CD4-positive, alpha-beta T cell treated with Interleukin-4 for 1 hour (primary cell): ENCODE data around the gene MIOX.

ENCODE experiments used
- DNase-seq, 2 donors: peaks; one replicate each; pipeline ENCODE4 v3.0.0-alpha.2; 2020 to 2022

The MIOX gene

DNA sequence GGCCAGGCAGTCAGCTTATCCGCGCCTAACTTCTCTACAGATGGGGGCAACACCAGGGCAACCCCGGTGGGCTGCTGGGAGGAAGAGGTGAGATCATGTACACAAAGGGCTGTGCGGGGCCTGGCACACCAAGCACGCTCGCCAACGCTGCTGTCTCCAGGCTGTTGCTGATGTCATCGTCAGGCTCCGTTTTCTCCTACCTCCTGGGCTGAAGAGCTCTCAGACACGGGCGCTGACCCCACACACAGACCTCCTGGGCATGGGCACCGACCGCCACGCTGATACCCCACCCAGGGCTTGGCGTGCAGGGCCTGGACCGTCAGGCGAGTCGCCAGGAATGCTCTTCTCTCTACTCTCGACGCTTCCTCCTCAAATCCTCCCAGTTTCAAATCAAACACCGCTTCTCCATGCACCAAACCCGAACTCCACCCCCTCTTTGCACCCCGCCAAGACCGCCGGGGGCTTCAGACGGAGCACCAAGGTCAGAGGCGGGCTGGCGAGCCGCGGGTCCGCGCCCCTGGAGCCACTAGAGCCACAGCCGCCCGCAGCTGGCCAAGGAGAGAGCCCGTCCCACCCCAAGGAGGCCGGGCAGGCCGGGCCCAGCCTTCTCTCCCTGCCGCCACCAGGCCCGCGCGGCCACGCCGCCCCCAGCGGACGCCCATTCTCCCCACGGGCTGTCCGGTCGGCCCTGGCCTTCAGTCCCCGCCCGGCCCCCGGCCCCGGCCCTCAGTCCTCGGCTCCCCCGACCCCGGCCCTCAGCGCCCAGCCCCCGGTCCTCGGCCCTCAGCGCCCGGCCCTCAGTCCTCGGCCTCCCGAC is 12.6 kb upstream of the MIOX start:
- DNase-seq = no peak

DNA sequence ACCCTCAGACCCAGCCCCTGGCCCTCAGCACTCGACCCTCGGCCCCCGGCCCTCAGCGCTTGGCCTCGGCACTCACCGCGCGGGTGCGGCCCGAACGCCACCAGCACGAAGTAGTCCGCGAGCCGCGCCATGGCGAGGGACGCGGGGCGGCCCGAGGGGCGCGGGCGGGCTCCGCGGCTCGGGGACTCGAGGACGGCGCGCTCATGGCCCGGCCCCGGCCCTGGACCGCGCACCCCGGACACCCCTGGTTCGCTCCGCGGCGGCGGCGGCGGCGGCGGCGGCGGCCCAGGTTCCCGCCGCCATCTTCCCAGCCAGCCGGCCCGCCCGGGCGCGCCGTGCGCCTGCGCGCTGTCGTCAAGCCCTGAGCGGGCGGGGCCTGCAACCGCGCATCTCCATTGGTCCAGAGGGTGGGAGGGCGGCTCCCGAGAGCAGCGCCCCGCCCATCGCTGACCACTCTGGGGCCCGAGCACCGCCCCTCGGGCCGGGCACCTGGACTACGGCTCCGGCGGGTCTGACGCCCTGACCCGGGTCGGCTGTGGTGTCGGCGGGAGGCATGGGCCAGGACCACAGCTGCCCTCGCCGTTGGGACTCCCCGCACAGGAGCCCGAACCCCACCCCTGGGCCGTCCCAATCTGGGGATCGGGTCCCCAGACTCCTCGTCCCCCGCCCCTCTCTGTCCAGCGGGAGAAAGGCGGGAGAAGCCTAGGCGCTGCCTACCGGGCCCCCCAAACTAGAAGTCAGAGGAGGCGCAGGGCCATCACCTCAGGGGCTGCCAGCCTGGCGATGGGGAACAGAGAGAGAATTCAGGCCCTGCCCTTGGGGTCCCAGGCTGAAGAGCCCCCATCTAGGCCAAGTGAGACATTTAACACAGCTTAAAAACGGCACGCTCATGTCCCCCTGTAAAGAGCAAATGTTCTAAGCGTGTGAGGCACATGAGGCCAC is 11.7 kb upstream of the MIOX start, which contains the start of gene SBF1:
Gene SBF1 (minus strand): TSS at position 326 of the 942 bp plus-strand sequence. CDS start 195 bp downstream, at position 131.
- DNase-seq = peak; percentile 88 to 89

DNA sequence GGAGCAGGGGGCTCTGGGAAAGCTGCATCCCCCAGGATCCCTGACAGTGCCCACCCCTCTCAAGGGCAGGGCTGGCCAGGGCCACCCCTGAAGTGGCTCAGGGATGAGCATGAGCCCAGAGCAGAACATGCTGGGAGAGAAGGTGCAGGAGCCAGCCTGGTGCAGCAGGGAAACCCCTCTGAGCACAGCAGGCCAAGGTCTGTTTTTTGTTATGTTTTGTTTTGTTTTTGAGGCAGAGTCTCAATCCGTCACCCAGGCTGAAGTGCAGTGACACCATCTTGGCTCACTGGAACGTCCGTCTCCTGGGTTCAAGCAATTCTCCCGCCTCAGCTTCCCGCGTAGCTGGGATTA is 11.0 kb upstream of the MIOX start:
- DNase-seq = no peak

DNA sequence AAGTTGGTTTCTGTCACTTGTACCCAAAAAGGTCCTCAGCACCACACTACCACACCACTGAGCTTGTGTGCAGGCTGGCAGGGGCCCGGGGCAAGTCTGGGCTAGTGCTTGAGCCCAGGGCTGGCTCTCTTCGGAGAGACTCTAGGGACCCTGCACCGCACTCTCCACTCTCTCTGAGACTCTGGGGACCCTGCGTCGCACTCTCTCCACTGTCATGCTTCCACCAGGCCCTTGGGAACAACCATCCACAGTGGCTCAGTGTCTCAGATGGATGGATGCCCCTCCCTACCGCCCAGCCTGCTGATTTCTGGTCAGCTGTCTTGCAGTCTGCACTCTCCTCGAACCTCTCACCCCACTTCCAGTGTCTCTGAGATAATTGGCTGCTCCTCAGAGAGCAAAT is 9.8 kb upstream of the MIOX start:
- DNase-seq = no peak

DNA sequence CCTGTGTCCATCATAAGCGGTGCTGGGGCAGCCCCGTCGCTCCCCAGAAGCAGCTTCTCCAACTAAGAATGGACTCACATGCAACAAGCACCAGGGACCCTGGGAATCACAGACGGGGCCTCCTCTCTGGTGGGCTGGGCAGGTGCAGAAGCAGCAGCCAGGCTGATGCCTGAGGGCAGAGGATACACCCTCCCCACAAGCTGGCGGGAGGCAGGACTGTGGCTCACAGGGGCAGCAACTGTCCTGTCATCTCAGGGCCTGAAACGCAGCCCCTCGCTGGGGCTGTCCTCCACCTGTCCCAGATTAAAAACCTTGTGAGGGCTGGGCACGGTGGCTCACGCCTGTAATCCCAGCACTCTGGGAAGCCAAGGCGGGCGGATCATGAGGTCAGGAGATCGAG is 8.7 kb upstream of the MIOX start:
- no peak for DNase-seq

DNA sequence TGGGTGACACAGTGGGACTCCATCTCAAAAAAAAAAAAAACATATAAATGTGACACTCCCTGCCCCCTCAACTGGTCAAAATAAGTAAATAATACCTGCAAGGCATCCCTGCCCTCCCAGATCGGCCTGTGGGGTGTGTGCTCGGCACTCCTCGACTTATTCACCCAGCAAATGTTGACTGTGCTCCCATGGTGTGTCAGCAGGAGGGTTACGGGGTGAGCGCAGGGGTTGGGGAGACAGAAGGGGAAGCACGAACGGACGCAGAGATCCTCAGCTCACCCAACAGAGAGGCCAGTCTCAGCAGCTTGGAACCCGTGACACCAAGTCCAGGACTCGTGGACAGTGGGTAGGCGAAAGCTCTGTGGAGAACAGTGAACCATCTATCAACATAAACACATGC is 6.9 kb upstream of the MIOX start:
- DNase-seq = no peak

DNA sequence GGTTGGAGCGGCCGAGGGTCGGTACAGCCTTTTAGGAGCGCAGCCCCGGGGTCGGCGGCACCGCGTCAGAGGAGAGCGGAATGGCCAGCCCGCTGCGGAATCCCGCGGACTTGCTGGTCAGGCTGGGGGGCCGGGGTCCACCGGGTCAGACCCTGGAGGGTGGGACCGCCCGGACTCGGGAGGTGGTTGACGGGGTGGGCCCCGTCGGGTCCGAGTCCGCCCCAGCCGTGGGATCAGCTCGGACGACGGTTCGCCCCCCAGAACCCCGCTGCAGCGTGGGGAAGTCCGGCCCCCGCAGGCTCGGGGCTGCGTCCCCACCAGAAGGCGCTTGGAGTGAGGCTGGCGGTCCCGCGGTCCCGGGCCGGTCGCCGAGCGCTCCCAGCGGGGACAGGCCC is 5.6 kb upstream of the MIOX start:
- no peak for DNase-seq

DNA sequence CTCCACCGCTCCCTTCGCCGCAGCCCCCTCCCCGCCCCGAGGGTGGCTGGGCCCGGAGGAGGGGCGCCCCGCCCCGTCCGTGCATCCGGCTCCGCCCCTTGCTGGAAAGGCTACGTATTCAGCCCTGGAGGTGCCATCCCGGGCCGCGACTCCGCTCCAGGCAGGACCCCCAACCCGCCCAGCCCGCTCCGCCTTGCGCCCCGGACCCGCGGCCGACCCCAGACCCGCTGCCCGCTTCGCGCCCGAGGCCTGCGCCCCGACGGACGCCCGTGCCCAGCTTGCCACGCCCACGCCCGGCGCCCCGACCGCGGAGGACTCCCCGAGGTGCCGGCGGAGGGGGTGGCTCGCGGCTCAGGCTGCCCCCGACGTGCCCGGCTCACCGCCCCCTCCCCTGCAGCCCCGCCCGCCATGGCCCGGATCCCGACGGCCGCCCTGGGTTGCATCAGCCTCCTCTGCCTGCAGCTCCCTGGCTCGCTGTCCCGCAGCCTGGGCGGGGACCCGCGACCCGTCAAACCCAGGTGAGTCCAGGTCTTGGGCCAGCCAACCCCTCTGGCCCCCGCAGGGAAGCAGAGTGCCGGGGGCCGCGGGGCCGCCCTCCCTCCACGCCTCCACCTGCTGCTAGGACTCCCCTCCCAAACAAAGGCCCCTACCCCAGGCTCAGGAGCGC is 5.1 kb upstream of the MIOX start, which contains the start of gene ADM2:
Gene ADM2 (plus strand): TSS at position 104 of the 667 bp plus-strand sequence. CDS start 305 bp downstream, at position 409.
- peak; percentile 53 to 75 for DNase-seq

DNA sequence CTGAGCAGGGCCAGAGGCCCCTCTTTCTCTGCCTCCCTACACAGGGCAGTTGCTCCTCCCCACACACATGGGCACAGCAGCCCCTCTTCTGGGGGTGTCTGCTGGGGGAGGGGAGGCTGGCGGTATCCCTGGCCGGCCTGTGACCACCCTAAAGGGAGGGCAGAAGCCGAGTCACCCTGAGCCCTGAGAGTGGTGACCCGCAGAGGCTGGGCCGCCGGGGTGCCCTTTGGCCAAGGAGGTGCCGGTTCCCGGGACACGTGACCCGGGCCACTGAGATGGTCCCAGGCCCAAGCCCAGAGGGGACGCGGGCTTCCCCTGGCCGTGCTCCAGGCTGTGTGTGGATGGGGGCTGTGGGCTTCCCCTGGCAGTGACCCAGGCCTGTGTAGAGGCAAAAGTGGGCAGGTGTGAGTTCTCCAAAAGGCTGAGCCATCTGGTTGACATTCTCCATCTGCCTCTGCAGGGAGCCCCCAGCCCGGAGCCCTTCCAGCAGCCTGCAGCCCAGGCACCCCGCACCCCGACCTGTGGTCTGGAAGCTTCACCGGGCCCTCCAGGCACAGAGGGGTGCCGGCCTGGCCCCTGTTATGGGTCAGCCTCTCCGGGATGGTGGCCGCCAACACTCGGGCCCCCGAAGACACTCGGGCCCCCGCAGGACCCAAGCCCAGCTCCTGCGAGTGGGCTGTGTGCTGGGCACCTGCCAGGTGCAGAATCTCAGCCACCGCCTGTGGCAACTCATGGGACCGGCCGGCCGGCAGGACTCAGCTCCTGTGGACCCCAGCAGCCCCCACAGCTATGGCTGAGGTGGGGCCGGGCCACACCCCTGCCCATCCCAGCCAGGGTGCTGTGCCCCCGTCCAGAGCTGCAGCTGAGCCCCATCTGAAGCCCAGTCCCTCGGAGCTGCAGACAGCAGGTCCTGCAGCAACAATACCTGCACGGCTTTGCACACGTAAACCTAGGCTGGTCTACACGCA is 4.3 kb upstream of the MIOX start:
- DNase-seq = no peak

DNA sequence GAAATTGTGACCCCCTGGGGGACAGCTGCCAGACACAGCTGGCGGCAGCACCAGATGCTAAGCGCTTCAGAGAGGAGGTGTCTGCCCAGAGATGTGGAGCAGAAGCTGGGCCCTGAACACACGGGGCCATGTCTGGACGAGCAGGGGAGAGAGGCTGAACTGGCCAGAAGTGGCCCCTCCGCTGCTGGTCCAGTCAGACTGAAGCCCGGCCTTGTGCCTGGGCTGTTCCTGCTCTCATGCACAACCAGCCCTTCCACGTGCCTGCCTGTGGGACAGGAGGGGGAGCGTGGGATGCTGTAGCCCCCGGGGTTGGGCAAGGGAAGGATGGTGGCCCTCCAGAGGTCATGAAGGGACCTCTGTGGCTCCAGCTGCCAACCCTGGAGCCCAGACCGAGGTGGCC is 3.6 kb upstream of the MIOX start:
- DNase-seq = no peak

DNA sequence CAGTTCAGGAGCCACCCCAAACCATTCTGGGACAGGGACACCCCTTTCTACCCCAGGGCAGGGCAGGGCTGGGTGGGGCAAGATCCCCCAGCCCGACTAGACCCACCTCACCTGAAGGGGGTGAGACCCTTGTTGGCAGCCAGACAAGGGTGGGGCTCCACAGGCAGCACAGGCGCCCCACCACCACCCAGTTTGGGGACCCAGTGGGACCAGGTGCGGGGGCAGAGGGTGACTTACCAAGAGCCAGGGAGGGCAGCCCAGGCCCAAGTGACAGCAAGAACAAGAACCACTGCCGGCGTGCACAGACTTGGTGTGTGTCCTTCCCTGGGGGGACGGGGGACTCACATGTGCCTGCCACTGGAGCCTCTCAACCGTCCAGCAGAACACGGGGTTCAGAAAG is 3.1 kb upstream of the MIOX start:
- DNase-seq = no peak

DNA sequence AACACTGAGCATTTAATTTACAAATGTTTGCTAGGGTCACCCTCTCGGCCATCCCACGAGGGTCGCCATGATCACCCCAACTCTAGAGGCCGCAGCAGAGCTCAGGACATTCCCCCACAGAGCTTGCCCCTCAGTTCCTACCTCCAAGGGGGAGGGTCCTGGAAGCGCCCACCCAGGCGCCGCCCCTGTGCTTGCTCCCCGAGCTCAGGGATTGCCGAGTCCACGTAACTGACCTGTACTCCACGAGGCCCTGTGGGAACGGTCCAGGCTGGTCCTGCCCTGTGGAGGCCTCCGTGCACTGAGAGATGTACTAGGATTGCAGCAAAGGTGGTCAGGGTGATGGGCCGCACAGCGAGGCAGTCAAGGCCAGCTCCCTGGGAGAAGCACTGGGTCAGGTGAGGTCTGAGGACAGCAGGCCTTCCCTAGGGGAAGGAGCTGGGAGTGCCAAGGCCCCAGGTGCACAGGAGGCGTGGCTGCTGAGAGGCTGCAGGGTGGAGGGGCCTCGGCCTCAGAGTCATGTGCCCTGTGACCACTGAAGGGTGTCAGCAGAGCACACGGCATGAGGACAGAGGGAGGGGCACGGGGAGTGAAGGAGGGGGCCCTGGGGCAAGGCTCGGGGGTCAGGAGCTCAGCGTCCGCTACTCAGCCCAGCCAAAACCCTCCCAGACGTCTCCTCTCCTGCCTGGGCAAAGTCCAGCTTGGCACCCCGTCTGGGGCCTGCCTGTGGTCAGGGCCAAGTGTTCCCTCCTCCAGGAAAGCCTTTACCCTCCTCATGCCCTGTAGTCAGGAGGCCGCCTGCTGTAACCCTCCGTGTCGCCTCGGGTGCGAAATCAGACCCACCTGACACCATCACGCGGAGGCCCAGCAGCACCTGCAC is 2.4 kb upstream of the MIOX start:
- no peak for DNase-seq

DNA sequence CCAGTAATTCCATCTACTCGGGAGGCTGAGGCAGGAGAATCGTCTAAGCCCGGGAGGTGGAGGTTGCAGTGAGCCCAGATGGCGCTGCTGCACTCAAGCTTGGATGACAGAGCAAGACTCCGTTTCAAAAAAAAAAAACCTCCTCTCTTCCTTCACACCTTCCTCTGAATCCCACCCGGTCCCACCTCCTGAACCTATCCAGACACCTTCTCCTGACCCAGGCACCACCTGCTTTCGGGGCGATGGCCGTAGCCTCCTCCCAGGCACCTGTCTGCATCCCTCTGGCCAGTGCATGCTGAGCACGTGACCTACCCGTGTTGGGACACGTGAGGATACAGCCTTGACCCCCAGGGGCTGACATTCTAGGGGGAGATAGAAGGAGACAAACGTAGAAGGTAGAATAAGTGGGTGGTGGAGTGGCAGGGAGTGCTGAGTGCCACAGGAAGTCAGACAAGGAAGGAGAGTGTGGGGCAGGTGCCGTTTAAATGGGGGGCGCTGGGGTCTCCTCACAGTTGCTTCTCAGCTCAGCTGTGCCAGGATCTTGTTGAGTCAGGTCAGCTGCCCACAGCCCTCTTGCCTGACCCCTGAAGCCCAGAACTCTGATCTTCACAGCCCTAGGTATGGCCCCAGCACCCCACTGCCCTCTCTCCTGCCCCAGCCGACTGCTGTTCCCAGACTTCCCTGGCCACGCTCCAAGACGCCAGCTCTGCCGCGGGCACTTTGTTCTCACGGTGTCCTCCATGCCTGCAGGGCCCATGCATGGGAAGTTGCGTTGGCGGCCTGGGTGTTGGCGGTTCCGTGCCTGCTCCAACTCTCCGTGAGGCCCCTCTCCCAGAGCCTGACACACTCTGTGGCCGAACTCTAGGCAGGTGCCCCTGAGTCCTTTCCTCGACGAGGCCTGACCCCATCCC is 1.2 kb upstream of the MIOX start:
- DNase-seq = no peak

DNA sequence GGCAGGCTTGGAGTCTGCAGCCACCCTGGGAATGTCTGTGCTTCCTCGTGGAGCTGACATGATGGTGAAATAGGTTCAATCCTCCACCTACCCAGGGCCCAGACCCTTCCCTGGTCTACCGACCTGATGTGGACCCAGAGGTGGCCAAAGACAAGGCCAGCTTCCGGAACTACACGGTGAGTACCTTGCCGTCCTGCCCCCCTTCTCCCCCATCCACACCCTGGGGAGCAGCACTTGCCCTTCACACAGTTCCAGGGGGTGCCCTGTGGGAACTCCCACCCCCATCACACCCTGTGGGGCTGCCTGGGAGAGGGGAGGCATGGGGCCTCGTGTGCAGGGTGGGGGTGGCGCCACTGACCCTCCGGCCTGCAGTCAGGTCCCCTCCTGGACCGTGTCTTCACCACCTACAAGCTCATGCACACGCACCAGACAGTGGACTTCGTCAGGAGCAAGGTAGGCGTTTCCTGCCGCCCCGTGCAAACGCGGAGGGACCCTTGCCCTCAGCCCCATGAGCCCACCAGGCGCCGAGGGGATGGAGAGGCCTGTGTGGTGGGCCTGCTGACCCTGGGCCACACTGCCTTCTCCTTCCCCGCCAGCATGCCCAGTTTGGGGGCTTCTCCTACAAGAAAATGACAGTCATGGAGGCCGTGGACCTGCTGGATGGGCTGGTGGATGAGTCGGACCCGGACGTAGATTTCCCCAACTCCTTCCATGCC is 789 bp downstream of the MIOX start:
- DNase-seq = no peak

DNA sequence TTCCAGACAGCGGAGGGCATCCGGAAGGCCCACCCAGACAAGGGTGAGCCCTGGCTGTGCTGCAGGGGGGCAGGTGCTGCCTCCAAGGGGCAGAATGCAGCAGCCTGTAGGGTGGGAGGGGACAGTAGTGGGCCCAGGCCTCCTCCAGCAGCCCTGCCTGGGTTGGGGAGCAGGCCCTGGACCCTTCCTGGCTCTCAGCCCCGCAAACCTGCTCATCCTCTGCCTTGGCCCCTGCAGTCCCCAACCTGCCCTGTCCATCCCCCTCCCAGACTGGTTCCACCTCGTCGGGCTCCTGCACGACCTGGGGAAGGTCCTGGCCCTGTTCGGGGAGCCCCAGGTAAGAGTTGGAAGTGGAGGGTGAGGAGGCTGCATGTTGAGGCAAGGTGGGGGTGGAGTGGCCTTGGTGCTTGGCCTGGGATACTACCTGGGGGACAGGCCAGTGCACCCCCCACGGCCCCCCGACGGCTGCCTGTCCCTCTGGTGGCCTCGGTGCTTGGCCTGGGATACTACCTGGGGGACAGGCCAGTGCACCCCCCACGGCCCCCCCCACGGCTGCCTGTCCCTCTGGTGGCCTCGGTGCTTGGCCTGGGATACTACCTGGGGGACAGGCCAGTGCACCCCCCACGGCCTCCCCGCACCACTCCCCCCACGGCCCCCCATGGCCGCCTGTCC is 1.5 kb downstream of the MIOX start:
- no peak for DNase-seq

DNA sequence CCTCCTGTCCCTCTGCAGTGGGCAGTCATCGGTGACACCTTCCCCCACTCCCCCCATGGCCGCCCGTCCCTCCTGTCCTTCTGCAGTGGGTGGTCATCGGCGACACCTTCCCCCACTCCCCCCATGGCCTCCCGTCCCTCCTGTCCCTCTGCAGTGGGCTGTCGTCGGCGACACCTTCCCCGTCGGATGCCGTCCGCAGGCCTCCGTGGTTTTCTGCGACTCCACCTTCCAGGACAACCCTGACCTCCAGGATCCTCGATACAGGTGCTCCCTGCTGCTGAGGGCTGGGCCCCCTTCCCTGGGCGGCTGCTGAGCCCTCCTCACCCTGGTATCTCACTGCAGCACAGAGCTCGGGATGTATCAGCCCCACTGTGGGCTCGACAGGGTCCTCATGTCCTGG is 2.2 kb downstream of the MIOX start:
- no peak for DNase-seq

DNA sequence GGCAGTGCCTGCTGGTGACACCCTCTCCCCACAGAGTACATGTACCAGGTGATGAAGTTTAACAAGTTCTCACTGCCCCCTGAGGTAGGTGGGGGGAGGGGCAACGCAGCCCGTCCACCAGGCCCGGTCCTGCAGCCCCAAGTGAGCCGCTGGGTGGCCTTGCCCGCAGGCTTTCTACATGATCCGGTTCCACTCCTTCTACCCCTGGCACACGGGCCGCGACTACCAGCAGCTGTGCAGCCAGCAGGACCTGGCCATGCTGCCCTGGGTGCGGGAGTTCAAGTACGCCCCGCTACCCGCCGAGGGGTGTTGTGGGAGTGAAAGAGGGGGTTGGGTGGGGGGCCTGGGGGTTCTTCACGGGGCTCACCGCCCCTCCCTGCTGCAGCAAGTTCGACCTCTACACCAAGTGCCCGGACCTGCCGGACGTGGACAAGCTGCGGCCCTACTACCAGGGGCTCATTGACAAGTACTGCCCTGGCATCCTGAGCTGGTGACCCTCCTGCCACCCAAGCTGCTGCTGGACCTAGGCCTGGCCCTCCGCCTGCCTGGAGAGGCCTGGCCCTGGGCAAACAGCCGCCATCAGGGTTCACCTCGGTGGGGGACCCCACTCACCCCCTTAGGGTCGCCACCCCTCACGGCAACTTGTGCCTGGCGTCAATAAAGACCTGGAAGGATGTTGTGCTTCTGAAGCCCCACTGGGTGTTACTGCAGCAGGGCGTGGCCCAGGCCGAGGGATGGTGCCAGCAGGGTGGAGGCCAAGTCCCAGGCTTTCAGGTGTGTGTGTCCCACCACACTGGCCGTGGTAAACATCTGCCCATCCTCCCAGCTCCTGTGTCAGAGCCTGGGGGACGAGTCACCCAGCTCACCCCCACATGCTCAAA is 2.9 kb downstream of the MIOX start:
- no peak for DNase-seq
